ENCODE measurements around the gene RBFOX1.

- TF ChIP-seq CTCF (IDR thresholded peaks at IDR 0.05; ENCODE audit: insufficient read depth, low read depth, low read length) (no peak), EZH2 (IDR thresholded peaks at IDR 0.05; ENCODE audit: insufficient read depth, low read length) (no peak)
These were observed 194.1 kb downstream of the RBFOX1 start for GRCh38 chr16:7526736-7527135.
